H1 (cell line): Measurements from ENCODE around the gene RALY. TPM values are rescaled to one million over a fixed set of nuclear protein-coding genes. Genes with fewer than 3 reads are reported as not detected.
A peak's percentile ranks its signal among the peaks of the same experiment; 100 is the strongest.

Source experiments
- CTCF ChIA-PET: fragments of 300-600 bp; sonication (Branson Sonifier 250); formaldehyde crosslinking; loops from one replicate; lab custom pipeline; 2021; ENCODE audit not compliant: partially characterized antibody; lab: Charles Lee
- POLR2A ChIA-PET: fragments of 300-600 bp; sonication (Branson Sonifier 250); formaldehyde crosslinking; loops from one replicate; lab custom pipeline; 2021; ENCODE audit warnings: inconsistent platforms; ENCODE audit not compliant: partially characterized antibody; lab: Charles Lee
- DNase-seq, 2 experiments: peaks; one replicate each; pipeline versions ENCODE4 v3.0.0 to v3.0.0-alpha.2; 2010 to 2022; ENCODE audit warnings: low spot score in 2 of 2, low read depth in 1 of 2, mixed read lengths in 1 of 2
- FAIRE-seq: peaks from 2 replicates; lab custom pipeline; 2011; peaks lifted over from hg19 to GRCh38; lab: Jason Lieb, UNC
- H2AFZ ChIP-seq: 2 replicates; pipeline ENCODE4 v1.8.1; 2012; ENCODE audit warnings: low read length, inconsistent platforms
- H2AK5ac ChIP-seq: 2 replicates; pipeline ENCODE4 v1.6.1; 2013; ENCODE audit warnings: low read depth, low read length
- H2BK120ac ChIP-seq: replicated peaks from 2 replicates; pipeline ENCODE3; 2013; ENCODE audit warnings: low read depth, low read length, inconsistent platforms
- H2BK12ac ChIP-seq: 2 replicates; pipeline ENCODE4 v1.6.1; 2013; ENCODE audit warnings: low read depth, low read length
- H2BK15ac ChIP-seq: 2 replicates; pipeline ENCODE4 v1.6.1; 2013; ENCODE audit warnings: low read length
- H2BK20ac ChIP-seq: 2 replicates; pipeline ENCODE4 v1.6.1; 2013; ENCODE audit warnings: low read length
- H2BK5ac ChIP-seq: 2 replicates; pipeline ENCODE4 v1.6.1; 2013; ENCODE audit warnings: low read depth, low read length
- H3K14ac ChIP-seq: 2 replicates; pipeline ENCODE4 v1.6.1; 2013; ENCODE audit warnings: inconsistent platforms; ENCODE audit not compliant: insufficient read length
- H3K18ac ChIP-seq: 2 replicates; pipeline ENCODE4 v1.6.1; 2013; ENCODE audit warnings: low read length; ENCODE audit errors: extremely low read depth
- H3K23ac ChIP-seq: 2 replicates; pipeline ENCODE4 v1.6.1; 2013; ENCODE audit warnings: inconsistent platforms; ENCODE audit not compliant: insufficient read length
- H3K23me2 ChIP-seq: 2 replicates; pipeline ENCODE4 v1.6.1; 2013; ENCODE audit warnings: low read depth, low read length
- H3K27ac ChIP-seq: 2 replicates; pipeline ENCODE4 v1.6.1; 2011; ENCODE audit warnings: low read depth, low read length, inconsistent platforms
- H3K27me3 ChIP-seq, 4 experiments: replicated peaks in 1 of 4; 1 replicate in 1 of 4; 2 replicates in 3 of 4; pipeline versions ENCODE4 v1.6.1 to v1.8.1; 2011 to 2013; ENCODE audit warnings: low read length in 3 of 4, mild to moderate bottlenecking in 3 of 4, inconsistent platforms in 2 of 4, mixed read lengths in 2 of 4, moderate library complexity in 1 of 4; ENCODE audit not compliant: control insufficient read depth in 3 of 4, insufficient read depth in 3 of 4; ENCODE audit errors: extremely low read depth in 1 of 4
- H3K36me3 ChIP-seq, 4 experiments: 2 replicates each; pipeline versions ENCODE4 v1.6.1 to v1.8.1; 2011 to 2013; ENCODE audit warnings: mild to moderate bottlenecking in 4 of 4, low read length in 3 of 4, moderate library complexity in 2 of 4, control low read depth in 1 of 4, inconsistent platforms in 1 of 4; ENCODE audit not compliant: insufficient read depth in 4 of 4, control insufficient read depth in 2 of 4
- H3K4ac ChIP-seq: replicated peaks from 2 replicates; pipeline ENCODE3; 2013; ENCODE audit warnings: low read length, low read depth, mixed read lengths, inconsistent platforms; ENCODE audit not compliant: insufficient read length
- H3K4me1 ChIP-seq, 4 experiments: replicated peaks in 1 of 4; 1 replicate in 1 of 4; 2 replicates in 3 of 4; pipeline versions ENCODE4 v1.6.1 to v1.8.1; 2011 to 2013; ENCODE audit warnings: low read length in 3 of 4, inconsistent platforms in 2 of 4, mixed read lengths in 1 of 4; ENCODE audit not compliant: insufficient read depth in 4 of 4, control insufficient read depth in 3 of 4
- H3K4me2 ChIP-seq, 2 experiments: 2 replicates each; pipeline versions ENCODE4 v1.6.1 to v1.8.1; 2011 to 2013; ENCODE audit warnings: low read depth in 2 of 2, low read length in 2 of 2, control low read depth in 1 of 2, inconsistent platforms in 1 of 2, mild to moderate bottlenecking in 1 of 2; ENCODE audit not compliant: insufficient read depth in 1 of 2
- H3K4me3 ChIP-seq, 4 experiments: fragments of 200-600, 300-600 bp in 1 of 4; sonication (generic), shearing (Covaris generic), sonication (Bioruptor Twin) in 1 of 4; 2 replicates each; pipeline versions ENCODE4 v1.5.1 to v1.8.1; 2011 to 2016; ENCODE audit warnings: low read length in 4 of 4, low read depth in 3 of 4, control low read depth in 2 of 4, inconsistent platforms in 2 of 4, mild to moderate bottlenecking in 2 of 4, mixed read lengths in 1 of 4, moderate library complexity in 1 of 4; ENCODE audit not compliant: insufficient read depth in 2 of 4; ENCODE audit errors: extremely low read depth in 1 of 4
- H3K56ac ChIP-seq: replicated peaks from 2 replicates; pipeline ENCODE3; 2013; ENCODE audit warnings: low read depth, mild to moderate bottlenecking, mixed read lengths, low read length, inconsistent platforms; ENCODE audit not compliant: insufficient read length
- H3K79me1 ChIP-seq: 2 replicates; pipeline ENCODE4 v1.6.1; 2013; ENCODE audit warnings: low read depth, low read length, control low read depth
- H3K79me2 ChIP-seq, 2 experiments: 2 replicates each; pipeline versions ENCODE4 v1.6.1 to v1.8.1; 2012 to 2013; ENCODE audit warnings: low read length in 2 of 2, mild to moderate bottlenecking in 2 of 2, inconsistent platforms in 1 of 2; ENCODE audit not compliant: insufficient read depth in 2 of 2, control insufficient read depth in 1 of 2
- H3K9ac ChIP-seq, 4 experiments: replicated peaks in 1 of 4; 1 replicate in 1 of 4; 2 replicates in 3 of 4; pipeline versions ENCODE4 v1.6.1 to v1.8.1; 2011 to 2013; ENCODE audit warnings: low read depth in 3 of 4, low read length in 3 of 4, control low read depth in 2 of 4, mild to moderate bottlenecking in 2 of 4, moderate library complexity in 2 of 4, inconsistent platforms in 1 of 4; ENCODE audit errors: extremely low read depth in 1 of 4
- H3K9me3 ChIP-seq, 2 experiments: 2 replicates each; pipeline versions ENCODE4 v1.6.1 to v1.8.1; 2012 to 2013; ENCODE audit warnings: mild to moderate bottlenecking in 2 of 2, moderate library complexity in 2 of 2, control low read depth in 1 of 2, inconsistent platforms in 1 of 2, low read depth in 1 of 2, low read length in 1 of 2, mixed read lengths in 1 of 2; ENCODE audit not compliant: insufficient read depth in 2 of 2
- H4K20me1 ChIP-seq, 2 experiments: replicated peaks in 1 of 2; 2 replicates each; pipeline versions ENCODE3 to v1.8.1; 2011 to 2013; ENCODE audit warnings: inconsistent platforms in 2 of 2, low read length in 2 of 2, mild to moderate bottlenecking in 1 of 2; ENCODE audit not compliant: insufficient read depth in 2 of 2, control insufficient read depth in 1 of 2
- H4K5ac ChIP-seq: 2 replicates; pipeline ENCODE4 v1.6.1; 2013; ENCODE audit warnings: low read length, low read depth, mixed read lengths, inconsistent platforms; ENCODE audit not compliant: insufficient read length
- H4K8ac ChIP-seq: 2 replicates; pipeline ENCODE4 v1.8.0; 2013; ENCODE audit warnings: mild to moderate bottlenecking, moderate library complexity, low read length, inconsistent platforms; ENCODE audit not compliant: insufficient read depth; ENCODE audit errors: extremely low read depth
- H4K91ac ChIP-seq: replicated peaks from 2 replicates; pipeline ENCODE3; 2013; ENCODE audit warnings: low read length, mixed read lengths, inconsistent platforms; ENCODE audit not compliant: insufficient read length
- JUN ChIP-seq: IDR thresholded peaks from 2 replicates; pipeline ENCODE4 v1.6.1; 2011; ENCODE audit warnings: low read depth, mild to moderate bottlenecking, improper control_type of control experiment, low read length
- POLR2AphosphoS5 ChIP-seq: IDR thresholded peaks from 2 replicates; pipeline ENCODE4 v1.6.1; 2011; ENCODE audit warnings: low read depth, low read length
- SP4 ChIP-seq: IDR thresholded peaks from 2 replicates; pipeline ENCODE4 v1.6.1; 2012; ENCODE audit warnings: low read length, inconsistent platforms
- WGBS, 2 experiments: shearing (Covaris generic) in 1 of 2; methylation state at CpG; one replicate each; pipeline versions ENCODE4 v1.1.6 to v1.1.7; 2013 to 2015; ENCODE audit warnings: low lambda C conversion rate in 2 of 2, mixed read lengths in 2 of 2, inconsistent platforms in 1 of 2, low coverage in 1 of 2, missing lambda C conversion rate in 1 of 2; ENCODE audit not compliant: insufficient replicate concordance in 2 of 2, insufficient coverage in 1 of 2, insufficient read length in 1 of 2; ENCODE audit errors: extremely low coverage in 1 of 2, missing lambda C conversion rate in 1 of 2; 5-methylcytosine and 5-hydroxymethylcytosine counted together
- polyA plus RNA-seq, 7 experiments: library from polyadenylated mRNA; depleted of rRNA in 3 of 7; stranded (reverse) in 5 of 7; unstranded in 2 of 7; fragments of >200 nt in 5 of 7; fragments of 200-250 nt in 2 of 7; gene quantifications; 1 replicate in 5 of 7; 2 replicates in 1 of 7; 4 replicates in 1 of 7; pipeline versions ENCODE4 v1.2.1 to v1.2.3, GENCODE V29; 2011 to 2013; ENCODE audit warnings: missing spikeins in 2 of 7, mixed read lengths in 2 of 7
- total RNA-seq: library from RNA; stranded (reverse); fragmentation: NEBNext Ultra II Directional; extraction: Animal tissue kit (Norgen Biotek cat#: 25700); gene quantifications from 2 replicates; pipeline ENCODE4 v1.2.1, GENCODE V29; 2021

RALY gene
- total and polyA plus RNA-seq, 2 of the 8 experiments (the other 6 are each of a cell fraction or from before 2014, with no cell fraction given) = 133 to 148 TPM

GRCh38 chr20:34082232-34082887, 88.6 kb downstream of the RALY start:
- Histone ChIP-seq H3K23me2 (no peaks in the 10 kb centered on the region), H3K4me1 (no peaks in the 10 kb centered on the region), H3K4me3 (no peak overlapping the region), H3K79me1 (no peaks in the 10 kb centered on the region), H3K18ac (no peak overlapping the region), H2AK5ac (no peak overlapping the region), H3K56ac (no peak overlapping the region), H3K9me3 (no peaks in the 10 kb centered on the region), H4K20me1 (peaks cover 5 to 11% of the 10 kb centered on the region in 2 experiments), H2BK5ac (no peak overlapping the region), H4K8ac (peak overlapping the region; percentile 63; the same call in 1 of the 2 replicates), H2BK20ac (no peak overlapping the region), H4K5ac (no peak overlapping the region), H3K4me2 (no peak overlapping the region), H3K9ac (no peak overlapping the region), H4K91ac (no peak overlapping the region), H3K36me3 (peaks cover 3 to 27% (median 5%) of the 10 kb centered on the region in 4 experiments; a peak in 6 of 8 replicates), H2AFZ (no peak overlapping the region), H3K27me3 (no peaks in the 10 kb centered on the region), H3K23ac (no peak overlapping the region), H3K27ac (no peak overlapping the region), H2BK120ac (no peak overlapping the region), H3K4ac (no peak overlapping the region), H2BK15ac (no peak overlapping the region), H2BK12ac (no peak overlapping the region), H3K14ac (no peak overlapping the region), H3K79me2 (no peaks in the 10 kb centered on the region; a peak in 1 of 4 replicates)
- CTCF ChIA-PET = interaction anchor here (0.8 to 3.3 kb wide), 14 partner anchors 11 to 231 kb away, joined by 3 to 21 read pairs (median 4); no protein-coding TSS in a partner anchor
- POLR2A ChIA-PET = interaction anchor here (0.7 to 3.5 kb wide), 8 partner anchors 9 to 29 kb away, joined by 3 to 24 read pairs (median 5); partner anchors contain the start of gene EIF2S2
- WGBS, 2 experiments = 90% methylated on average over 8 of the region's 8 CpGs; no CpG with 5 or more reads in 1 of the 2 experiments
- no peak for DNase-seq
- TF ChIP-seq JUN (no peak), SP4 (no peak), POLR2AphosphoS5 (peak; percentile 18; the same call in 1 of the 2 replicates)
- FAIRE-seq = no peak
